Breast epithelium (tissue), 4 donors: ENCODE measurements around the gene UBE2M. TPM values are rescaled to one million over a fixed set of nuclear protein-coding genes. Genes with fewer than 3 reads are reported as not detected.
A peak's percentile ranks its signal among the peaks of the same experiment; 100 is the strongest.

Experiments used
- DNase-seq, 2 donors: peaks; one replicate each; pipeline ENCODE4 v3.0.0-alpha.2; 2019; ENCODE audit warnings: low spot score in 2 of 2
- H3K27ac ChIP-seq, 2 donors: fragments of 200-600 bp; sonication (generic) in 1 of 2; one replicate each; pipeline ENCODE4 v1.5.1; 2016 to 2019; ENCODE audit warnings: mild to moderate bottlenecking in 1 of 2
- H3K27me3 ChIP-seq, 2 donors: fragments of 200-600 bp; sonication (generic) in 1 of 2; one replicate each; pipeline versions ENCODE4 v1.5.1 to v1.6.0; 2017 to 2019; ENCODE audit warnings: control low read depth in 1 of 2, mild to moderate bottlenecking in 1 of 2
- H3K36me3 ChIP-seq: fragments of 200-600 bp; one replicate; pipeline ENCODE4 v1.5.1; 2019
- H3K4me1 ChIP-seq, 2 donors: fragments of 200-600 bp; sonication (generic); one replicate each; pipeline ENCODE4 v1.5.1; 2016 to 2019; ENCODE audit warnings: control low read depth in 1 of 2
- H3K4me3 ChIP-seq, 3 donors: fragments of 200-600 bp; sonication (generic); 1 replicate in 2 of 3; 2 replicates in 1 of 3; pipeline ENCODE4 v1.5.1; 2016 to 2019; ENCODE audit warnings: mild to moderate bottlenecking in 3 of 3, moderate library complexity in 2 of 3
- H3K9me3 ChIP-seq, 2 donors: fragments of 200-600 bp; sonication (generic) in 1 of 2; one replicate each; pipeline ENCODE4 v1.5.1; 2016 to 2019; ENCODE audit warnings: control low read depth in 1 of 2
- CTCF ChIP-seq, 3 donors: fragments of 450-650 bp; IDR thresholded peaks; one replicate each; pipeline ENCODE4 v1.5.1; 2016 to 2017; ENCODE audit warnings: antibody characterized with exemption in 3 of 3, mild to moderate bottlenecking in 3 of 3, moderate library complexity in 3 of 3
- POLR2A ChIP-seq: fragments of 450-650 bp; IDR thresholded peaks from one replicate; pipeline ENCODE4 v1.6.1; 2016; ENCODE audit warnings: antibody characterized with exemption, mild to moderate bottlenecking, moderate library complexity
- POLR2AphosphoS5 ChIP-seq, 3 donors: sonication (generic); formaldehyde crosslinking; IDR thresholded peaks; one replicate each; pipeline ENCODE4 v1.6.1; 2017; ENCODE audit warnings: antibody characterized with exemption in 3 of 3
- intact Hi-C: fragments of 100-400 bp; cut with DNase I; formaldehyde crosslinking; loops from one replicate; pipeline ENCODE4 v1.15.1; 2023; ENCODE audit warnings: low total_unique reads
- total RNA-seq, 3 donors: library from RNA; depleted of rRNA; stranded (reverse); fragments of >200 nt; gene quantifications; one replicate each; pipeline ENCODE4 v1.1.0, GENCODE V29; 2016

The UBE2M gene
- total RNA-seq, 3 donors from 2014 or later, result 19.0 to 21.3 (median 19.3) TPM

GRCh38 chr19:58572026-58572817, 13.8 kb upstream of the UBE2M start:
- Histone ChIP-seq H3K9me3 (no peaks in the 10 kb centered on the region), H3K27ac (peak overlapping the region; percentile 97 to 98), H3K4me1 (peaks cover 0 to 12% of the 10 kb centered on the region in 2 donors), H3K27me3 (no peaks in the 10 kb centered on the region), H3K36me3 (no peaks in the 10 kb centered on the region), H3K4me3 (peak overlapping the region; percentile 71 to 84 (median 73))
- intact Hi-C loops, result no loop called here
- no peak for TF ChIP-seq CTCF (IDR thresholded peaks at IDR 0.05)
- TF ChIP-seq POLR2AphosphoS5 (IDR thresholded peaks at IDR 0.05), result peak in 2 of 3 donors; percentile 27 to 58
- DNase-seq, result peak in 1 of 2 donors; percentile 30

GRCh38 chr19:58571575-58571947, 13.2 kb upstream of the UBE2M start:
- peak overlapping the region in 1 of 2 donors; percentile 98 for H3K27ac ChIP-seq
- DNase-seq, result peak in 1 of 2 donors; percentile 40

GRCh38 chr19:58570770-58571574, 12.6 kb upstream of the UBE2M start:
- Histone ChIP-seq H3K27ac (no peak overlapping the region), H3K27me3 (no peaks in the 10 kb centered on the region), H3K9me3 (no peaks in the 10 kb centered on the region), H3K4me1 (peaks cover 0 to 12% of the 10 kb centered on the region in 2 donors), H3K36me3 (no peaks in the 10 kb centered on the region), H3K4me3 (no peak overlapping the region)
- TF ChIP-seq POLR2AphosphoS5 (IDR thresholded peaks at IDR 0.05) (no peak), POLR2A (no peak), CTCF (IDR thresholded peaks at IDR 0.05) (no peak)
- peak in 1 of 2 donors; percentile 47 for DNase-seq
- intact Hi-C loops, result no loop called here

More at GRCh38 chr19:58571575-58571947, 13.2 kb upstream of the UBE2M start:
- H3K27me3 ChIP-seq, result no peaks in the 10 kb centered on the region
- peaks cover 0 to 12% of the 10 kb centered on the region in 2 donors for H3K4me1 ChIP-seq
- no peak overlapping the region for H3K4me3 ChIP-seq
- TF ChIP-seq CTCF (IDR thresholded peaks at IDR 0.05) (no peak), POLR2A (no peak), POLR2AphosphoS5 (IDR thresholded peaks at IDR 0.05) (no peak)
- intact Hi-C loops, result no loop called here
- H3K36me3 ChIP-seq, result no peaks in the 10 kb centered on the region
- no peaks in the 10 kb centered on the region for H3K9me3 ChIP-seq

- intact Hi-C loops, result no loop called here
- H3K4me1 ChIP-seq, result peaks cover 0 to 12% of the 10 kb centered on the region in 2 donors
- TF ChIP-seq CTCF (IDR thresholded peaks at IDR 0.05), result no peak
- no peak for TF ChIP-seq POLR2AphosphoS5 (IDR thresholded peaks at IDR 0.05)
- TF ChIP-seq POLR2A, result no peak
- no peak overlapping the region for H3K27ac ChIP-seq
- H3K36me3 ChIP-seq, result no peaks in the 10 kb centered on the region
- peak in 1 of 2 donors; percentile 48 for DNase-seq
- H3K4me3 ChIP-seq, result no peak overlapping the region
- no peaks in the 10 kb centered on the region for H3K27me3 ChIP-seq
- no peaks in the 10 kb centered on the region for H3K9me3 ChIP-seq
Measured at GRCh38 chr19:58569943-58570670, 11.7 kb upstream of the UBE2M start.
